GM21423 (cell line): ENCODE results near the gene CASKIN2.
"Not testable (repeated sequence)": the region's sequence is repeated elsewhere in the genome, so short reads cannot be mapped to it uniquely, and the experiment has no call there.

Experiments
- ATAC-seq: cut with Tn5 transposase; IDR thresholded peaks from one replicate; pipeline ENCODE4 v1.9.1; 2021; ENCODE audit warnings: mild to moderate bottlenecking, moderate library complexity; ENCODE audit not compliant: unreplicated experiment

Gene CASKIN2

DNA sequence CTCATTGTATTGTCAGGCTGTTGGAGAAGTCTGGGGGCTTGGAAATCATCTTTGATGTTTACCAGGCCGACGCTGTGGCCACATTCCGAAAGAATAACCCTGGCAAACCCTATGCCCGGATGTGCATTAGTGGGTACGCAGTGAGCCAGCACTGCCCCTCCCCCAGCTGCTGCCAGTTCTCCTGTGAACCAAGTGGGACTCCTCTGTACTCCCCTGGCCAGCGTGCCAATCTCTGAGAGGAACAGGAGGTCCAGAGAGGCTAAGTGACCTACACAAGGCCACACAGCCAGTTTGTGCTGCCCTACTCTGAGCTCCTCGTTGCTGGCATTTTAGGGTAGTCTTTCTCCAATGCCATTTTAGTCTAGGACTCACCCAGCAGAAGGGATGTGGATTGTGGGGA lies 8.3 kb upstream of the CASKIN2 start:
- no peak for ATAC-seq

DNA sequence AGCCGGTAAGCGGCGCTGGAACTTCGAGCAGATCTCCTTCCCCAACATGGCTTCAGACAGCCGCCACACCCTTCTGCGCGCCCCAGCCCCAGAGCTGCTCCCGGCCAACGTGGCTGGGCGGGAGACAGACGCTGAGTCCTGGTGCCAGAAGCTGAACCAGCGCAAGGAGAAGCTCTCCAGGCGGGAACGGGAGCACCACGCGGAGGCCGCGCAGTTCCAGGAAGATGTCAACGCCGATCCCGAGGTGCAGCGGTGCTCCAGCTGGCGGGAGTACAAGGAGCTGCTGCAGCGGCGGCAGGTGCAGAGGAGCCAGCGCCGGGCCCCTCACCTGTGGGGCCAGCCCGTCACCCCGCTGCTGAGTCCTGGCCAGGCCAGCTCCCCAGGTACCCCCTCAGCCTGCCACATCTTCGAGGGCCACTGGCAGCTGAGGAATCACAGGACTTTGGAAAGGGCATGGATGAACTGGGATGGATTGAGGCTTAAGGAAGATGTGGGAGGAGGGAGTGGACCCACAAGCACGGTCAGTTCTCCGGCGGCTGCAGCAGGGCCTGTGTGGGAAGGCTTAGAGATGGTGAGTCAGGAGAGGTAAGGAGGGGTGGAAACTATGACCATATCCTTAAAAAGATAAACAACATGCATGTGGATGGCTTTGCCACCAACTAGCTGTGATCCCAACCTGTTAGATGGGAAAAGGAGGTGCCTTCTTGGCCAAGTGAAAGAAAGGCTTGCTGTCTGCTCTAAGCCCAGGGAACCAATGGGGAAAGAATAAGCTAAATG lies 6.8 kb upstream of the CASKIN2 start:
- ATAC-seq = no peak

DNA sequence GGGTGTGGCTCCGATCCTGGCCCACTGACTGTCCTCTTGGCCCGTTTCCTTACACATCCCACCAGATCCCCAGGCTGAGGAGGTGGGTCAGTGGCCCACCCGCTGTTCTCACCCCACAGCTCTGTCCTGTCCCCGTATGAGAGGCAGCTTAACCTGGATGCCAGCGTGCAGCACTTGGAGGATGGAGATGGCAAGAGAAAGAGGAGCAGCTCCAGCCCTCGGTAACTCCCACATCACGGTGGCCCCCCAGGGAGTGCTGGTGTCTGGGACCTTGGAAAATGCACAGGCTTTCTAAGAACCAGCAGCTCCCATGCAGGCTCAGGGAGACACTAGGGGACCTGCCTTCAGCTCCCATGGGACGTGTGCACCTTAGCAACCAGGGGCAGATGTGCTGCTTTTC lies 6.0 kb upstream of the CASKIN2 start:
- no peak for ATAC-seq

DNA sequence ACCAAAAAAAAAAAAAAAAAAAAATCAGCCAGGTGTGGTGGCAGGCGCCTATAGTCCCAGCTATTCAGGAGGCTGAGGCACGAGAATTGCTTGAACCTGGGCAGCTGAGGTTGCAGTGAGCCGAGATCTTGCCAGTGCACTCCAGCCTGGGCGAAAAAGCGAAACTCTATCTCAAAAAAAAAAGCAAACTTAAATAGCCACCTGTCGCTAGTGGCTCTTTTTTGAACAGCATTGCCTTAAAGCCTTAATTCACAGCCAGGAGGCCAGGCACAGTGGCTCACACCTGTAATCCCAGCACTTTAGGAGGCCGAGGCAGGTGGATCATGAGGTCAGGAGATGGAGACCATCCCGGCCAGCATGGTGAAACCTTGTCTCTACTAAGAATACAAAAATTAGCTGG lies 5.1 kb upstream of the CASKIN2 start:
- ATAC-seq = not testable (repeated sequence)

DNA sequence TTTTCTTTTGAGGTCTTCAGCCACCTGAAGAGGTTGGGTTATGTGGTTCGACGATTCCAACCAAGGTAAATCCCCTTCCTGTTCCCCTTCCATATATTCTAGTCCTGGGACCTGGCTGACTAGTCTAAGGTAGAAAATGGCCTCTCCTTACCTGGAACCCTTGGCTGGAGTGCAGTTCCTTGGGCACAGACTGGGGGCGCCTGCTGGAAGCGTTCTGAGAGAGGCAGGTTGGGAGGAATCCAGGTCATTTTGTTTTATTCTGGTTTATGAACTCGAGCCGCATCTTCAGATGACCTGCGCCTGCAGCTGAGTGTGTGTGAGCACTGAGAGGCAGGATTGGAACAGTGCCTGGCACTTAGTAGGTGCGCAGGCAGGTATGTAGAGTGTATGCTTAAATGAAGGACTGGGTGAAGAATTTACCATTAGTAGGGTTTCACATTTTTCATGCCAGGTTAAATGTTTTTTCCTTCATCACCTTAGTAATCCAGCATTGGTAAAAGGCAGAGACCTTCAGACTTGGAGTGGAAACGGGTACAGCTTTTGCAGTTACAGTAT lies 3.7 kb upstream of the CASKIN2 start:
- ATAC-seq = no peak

DNA sequence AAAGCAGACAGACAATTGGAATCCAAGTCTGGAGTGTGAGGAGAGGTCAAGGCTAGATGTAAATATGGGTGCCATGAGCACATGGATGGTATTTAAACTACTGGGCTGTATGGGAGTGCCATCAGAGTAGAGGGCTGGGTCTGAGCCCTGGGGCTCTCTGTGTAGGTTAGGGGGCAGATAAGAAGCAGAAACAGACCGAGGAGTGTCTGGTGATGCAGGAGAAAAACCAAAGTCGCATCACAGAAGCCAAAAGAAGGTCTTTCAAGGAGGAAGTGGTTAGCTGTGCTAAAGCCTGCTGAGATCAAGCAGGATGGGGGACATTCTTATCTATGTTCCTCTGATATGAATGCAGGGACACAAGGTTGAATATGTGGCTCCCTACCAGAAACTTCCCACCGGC lies 2.9 kb upstream of the CASKIN2 start:
- ATAC-seq = no peak

DNA sequence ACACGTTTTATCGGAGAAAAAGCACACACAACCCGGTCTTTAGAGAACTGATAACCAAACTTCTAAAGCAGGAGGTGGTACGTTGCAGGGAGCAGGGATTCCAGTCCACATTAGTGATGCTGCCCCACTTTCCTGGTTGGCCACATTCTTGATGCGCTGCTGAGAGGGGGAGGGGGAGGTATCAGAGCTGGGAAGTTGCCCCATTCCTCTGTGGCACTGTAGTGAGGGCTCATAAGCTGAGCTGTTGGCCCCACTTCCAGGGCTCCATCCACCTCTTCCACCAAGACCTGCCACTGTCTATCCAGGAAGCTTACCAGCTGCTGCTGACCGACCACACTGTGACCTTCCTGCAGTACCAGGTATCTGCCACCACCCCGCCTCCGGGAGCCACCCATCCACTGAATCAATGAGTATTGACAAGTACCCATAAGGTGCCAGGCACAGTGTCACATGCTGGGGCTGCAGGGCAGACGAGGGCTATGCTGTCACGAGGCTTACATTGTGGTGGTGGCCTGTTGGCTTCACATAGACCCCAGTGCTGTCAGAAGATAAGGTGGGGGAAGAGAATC lies 2.0 kb upstream of the CASKIN2 start:
- ATAC-seq = no peak

DNA sequence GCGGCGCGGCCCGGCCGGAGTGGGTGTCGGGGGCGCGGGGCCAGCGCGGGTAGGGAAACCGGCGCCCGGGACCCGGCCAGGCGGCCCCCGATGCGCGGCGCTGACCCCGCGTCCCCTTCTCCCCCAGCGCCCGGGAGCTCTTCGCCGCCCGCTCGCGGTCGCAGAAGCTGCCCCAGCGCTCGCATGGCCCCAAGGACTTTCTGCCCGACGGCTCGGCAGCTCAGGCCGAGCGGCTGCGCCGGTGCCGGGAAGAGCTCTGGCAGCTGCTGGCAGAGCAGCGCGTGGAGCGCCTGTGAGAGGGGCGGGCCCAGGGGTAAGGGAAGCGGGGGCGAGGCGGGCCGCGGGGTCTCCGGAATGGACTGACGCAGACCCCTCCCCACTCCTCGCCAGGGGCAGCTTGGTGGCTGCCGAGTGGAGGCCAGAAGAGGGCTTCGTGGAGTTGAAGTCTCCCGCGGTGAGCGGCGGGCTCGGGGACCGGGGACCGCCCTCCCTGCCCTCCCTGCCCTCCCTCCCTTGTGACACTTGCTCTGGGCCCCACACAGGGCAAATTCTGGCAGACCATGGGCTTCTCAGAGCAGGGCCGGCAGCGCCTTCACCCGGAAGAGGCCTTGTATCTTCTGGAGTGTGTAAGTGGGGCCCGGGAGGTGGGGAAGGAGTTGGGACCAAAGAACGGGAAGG lies 1.4 kb upstream of the CASKIN2 start:
- peak; percentile 14 for ATAC-seq

DNA sequence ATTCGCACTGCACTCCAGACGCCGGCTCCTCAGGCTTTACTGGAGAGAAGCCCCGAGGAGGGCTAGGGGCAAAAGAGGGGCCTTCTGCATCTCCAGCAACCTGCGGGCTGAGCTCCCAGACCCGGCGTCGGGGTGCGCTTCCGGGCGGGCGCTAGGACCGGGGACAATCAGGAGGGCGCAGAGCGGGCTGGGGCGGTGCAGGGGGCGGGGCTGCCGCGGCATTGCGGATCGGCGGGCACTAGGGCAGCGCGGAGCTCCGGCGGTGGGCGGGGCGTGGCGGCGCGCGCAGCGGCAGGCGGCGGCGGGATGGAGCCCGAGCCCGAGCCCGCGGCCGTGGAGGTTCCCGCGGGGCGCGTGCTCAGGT lies 900 bp upstream of the CASKIN2 start, which contains the start of gene TSEN54:
Gene TSEN54, plus strand, starts transcription at position 274 of the 364 bp plus-strand sequence. Its CDS starts 33 bp downstream, at position 307.
- peak; percentile 76 for ATAC-seq

DNA sequence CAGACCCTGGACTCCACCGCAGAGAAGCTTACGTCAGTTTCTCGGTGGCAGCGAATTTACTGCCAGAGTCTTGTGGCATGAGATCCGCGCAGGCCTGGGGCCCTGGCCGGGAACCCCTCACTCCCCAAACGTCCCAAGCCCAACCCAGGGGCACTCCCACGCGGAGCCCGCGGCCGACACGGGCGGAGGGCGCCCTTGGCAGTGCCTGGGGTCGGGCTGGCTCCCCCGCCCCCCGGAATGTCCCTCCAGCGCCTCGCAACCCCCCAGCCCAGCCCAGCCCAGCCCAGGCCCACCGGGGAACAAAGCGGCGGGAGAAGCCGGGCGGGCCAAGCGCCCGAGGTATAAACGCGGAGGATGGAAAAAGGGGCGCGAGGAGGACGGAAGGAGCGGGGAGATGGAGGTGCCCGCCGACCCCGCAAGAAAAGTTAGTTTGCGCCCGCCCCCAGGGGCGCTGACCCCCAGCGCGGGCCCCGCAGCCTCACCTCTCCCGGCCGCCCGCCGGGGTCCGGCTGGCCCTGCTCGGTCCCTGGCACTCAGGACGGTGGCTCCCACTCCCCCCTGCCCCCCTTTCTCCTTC lies 330 bp downstream of the CASKIN2 start:
- peak; percentile 1 for ATAC-seq

DNA sequence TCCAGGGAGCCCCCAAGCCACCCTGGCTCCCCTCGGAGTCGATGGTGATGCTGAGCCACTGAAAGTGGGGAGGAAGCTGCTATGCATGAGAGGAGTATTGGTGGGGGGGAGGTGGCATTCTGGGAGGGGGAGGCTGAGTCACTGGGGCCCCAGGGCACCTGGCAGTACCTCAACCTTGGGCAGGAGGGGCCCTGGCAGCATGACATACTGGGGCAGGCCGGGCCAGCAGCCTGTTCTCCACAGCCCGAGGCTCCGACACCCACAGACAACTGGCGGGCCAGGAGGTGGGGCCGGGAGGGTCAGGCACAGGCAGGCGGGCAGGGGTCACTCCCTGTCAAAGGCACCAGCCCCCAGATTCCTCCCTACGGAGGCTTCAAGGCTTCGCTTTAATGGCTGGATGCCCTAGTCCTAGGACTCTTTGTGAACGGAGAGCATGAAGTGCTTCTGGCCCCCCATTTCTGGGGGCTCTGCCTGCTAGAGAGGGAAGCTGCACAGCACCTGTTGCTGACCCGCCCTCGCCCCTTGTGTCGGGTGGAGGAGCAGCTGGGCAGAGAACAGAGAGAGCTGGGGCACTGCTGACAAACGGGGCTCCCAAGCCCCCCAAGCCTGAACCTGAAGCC lies 928 bp downstream of the CASKIN2 start:
- no peak for ATAC-seq

DNA sequence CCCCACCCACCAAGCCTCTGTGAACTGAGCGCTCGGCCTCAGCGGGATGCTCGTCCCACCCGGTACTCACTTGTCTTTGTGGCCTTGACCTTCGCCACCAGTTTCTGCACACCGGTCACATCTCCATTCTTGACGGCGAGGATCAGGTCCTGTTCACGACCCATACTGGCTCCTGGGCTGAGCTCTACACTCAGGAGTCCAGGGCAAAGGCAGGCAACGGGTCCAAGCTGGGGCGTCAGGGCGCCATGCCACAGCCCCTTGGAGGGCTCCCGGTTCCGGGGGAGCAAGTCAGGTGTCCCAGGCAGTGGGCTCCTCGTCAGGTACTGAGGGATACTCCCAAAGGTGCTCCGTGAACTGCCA lies 1.7 kb downstream of the CASKIN2 start:
- ATAC-seq = no peak

DNA sequence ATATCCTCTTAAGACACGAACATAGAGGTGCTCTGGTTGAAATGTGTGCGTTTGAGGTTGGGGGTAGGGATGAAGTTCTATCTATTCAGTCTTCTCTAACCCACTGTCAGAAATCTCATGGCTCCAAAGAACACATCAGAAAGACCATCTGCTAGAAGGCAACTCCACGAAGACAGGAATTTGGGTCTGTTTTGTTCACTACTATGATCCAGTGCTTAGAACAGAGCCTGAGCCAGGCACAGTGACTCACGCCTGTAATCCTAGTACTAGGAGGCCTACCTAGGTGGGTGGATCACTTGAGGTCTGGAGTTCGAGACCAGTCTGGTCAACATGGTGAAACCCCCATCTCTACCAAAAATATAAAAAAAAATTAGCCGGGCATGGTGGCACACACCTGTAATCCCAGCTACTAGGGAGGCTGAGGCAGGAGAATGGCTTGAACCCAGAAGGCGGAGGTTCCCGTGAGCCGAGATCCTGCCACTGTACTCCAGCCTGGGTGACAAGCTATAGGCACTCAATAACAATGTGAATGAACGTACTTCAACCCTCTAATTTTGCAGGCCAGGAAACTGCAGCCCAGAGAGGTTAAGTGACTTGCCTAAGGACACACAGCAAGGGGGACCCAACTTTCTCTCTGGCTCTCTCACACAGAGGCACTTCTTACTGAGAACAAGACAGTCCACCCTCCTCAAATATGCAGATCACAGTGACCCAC lies 2.3 kb downstream of the CASKIN2 start:
- ATAC-seq = no peak

DNA sequence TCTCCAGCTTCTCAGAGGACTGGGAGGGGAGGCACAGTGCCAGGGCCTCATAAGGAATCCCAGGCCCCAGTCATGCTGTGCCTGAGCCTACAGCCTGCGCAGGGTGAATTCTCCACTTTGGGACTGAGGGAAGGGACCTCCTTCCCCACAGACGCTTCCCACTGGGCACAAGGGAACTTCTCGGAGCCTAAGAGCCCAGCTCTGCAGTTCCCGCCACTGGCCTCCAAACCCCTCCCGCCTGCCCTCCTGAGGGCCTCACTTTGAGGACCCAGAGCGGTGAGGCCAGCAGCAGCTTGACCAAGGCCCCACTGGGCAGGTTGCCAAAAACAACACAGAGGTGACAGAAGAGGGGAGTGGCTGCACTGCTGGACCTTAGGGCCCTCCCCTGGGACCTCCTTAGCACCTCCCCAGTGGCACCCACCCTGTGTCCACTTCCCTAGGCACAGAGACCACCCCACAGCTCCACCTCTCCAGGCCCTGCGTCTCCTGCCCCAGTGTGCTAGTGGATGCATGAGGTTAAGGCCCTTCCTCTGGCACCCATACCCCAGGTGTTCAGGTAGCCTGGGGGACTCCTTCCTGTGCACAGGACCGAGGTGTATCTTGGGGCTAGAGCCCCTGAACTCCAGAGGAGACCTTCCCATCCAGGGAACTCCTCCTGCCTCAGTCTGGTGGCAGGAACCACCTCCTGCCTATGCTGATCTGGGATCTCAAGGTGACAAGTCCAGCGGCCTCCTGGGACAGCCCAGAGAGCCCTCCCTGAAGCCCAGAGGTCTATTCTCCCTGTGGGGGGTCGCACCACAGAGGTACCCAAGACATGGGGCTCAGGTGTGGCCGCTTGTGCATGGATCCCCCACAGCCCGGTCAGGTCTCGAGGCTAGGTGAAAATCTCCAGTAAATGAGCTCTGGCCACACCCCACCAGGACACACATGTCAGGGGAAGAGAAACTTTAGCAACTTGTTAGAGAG lies 3.4 kb downstream of the CASKIN2 start:
- no peak for ATAC-seq

DNA sequence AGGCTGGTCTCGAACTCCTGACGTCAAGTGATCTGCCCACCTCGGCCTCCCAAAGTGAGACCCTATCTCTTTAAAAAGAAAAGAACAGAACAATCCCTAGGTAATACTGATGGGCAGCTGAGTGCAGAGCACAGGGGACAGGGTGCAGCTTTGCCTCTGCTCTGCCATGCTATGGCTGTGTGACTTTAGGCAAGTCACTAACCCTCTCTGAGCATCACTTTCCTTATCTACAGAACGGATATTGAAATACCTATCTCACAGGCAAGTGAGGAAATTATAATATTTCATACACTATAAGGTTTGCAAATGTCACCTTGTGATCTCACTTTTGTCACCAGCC lies 4.1 kb downstream of the CASKIN2 start:
- ATAC-seq = no peak

DNA sequence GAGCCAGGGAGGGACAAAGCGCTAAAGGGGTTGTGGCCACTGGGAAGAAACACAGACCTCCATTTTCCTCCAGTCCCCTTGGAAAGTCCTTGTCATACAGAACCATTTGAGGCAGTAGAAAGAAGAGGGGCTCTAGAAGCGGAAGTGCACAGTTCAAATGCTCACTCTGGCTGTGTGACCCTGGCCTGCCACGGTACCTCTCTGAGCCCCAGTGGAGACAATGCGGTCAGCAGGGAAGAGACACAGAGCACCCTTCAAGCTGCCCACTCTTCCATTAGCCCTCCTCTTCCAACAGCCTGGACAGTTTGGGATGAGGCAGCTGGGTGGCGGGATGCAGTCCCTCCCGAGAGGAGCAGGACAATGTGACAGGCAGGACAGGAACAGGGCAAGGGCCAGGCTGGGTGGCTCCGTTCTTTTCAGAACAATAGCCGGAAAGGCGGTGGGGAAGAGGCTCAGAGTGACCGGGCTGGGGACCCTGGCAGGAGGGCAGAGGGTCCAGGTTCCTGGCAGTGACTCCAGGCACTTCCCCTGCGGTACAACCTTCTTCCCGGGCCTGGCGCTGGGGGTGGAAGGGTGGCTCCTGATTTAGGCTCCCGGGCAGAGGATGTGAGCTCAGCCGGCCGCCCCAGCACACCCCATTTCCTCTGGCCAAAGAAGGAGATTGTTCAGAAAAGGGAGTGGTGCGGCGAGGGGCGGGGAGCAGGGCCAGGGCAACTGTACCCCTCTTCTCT lies 5.6 kb downstream of the CASKIN2 start:
- ATAC-seq = no peak

DNA sequence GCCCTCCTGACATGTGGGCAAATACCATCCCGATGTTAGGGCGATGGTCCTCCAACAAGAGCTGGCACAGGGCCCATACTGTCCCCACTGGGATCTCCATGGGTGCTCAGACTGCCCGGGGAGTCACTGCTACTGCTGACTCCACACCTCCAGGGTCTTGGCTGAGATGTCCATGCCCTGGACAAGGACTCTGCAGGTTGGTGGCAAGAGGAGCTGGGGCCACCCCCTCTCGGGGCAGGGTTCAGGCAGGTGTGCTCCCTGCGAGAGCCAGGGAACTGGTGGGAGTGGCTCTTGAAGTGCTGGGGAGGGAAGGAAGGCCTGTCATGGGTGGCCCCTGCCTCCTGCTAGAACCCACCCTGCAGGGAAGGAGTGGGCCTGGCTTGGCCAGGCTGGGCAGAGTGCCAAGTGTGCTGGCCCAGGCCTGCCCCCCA lies 6.4 kb downstream of the CASKIN2 start:
- ATAC-seq = no peak
